Endothelial cell of umbilical vein (primary cell): ENCODE data around the gene MACROD2. TPM values are rescaled to one million over a fixed set of nuclear protein-coding genes. Genes with fewer than 3 reads are reported as not detected.

ENCODE experiments used
- BruUV-seq: library from RNA; stranded (reverse); fragments of 400-500 nt; replicated peaks from 2 replicates; lab custom pipeline; 2021; lab: Mats Ljungman, UMichigan
- CTCF ChIA-PET: fragments of 300-600, 350-600 bp; sonication (Branson Sonifier 250); formaldehyde crosslinking; loops from one replicate; lab custom pipeline; 2021; ENCODE audit warnings: antibody characterized with exemption, inconsistent platforms; lab: Charles Lee
- POLR2A ChIA-PET: fragments of 300-600, 350-600 bp; sonication (Branson Sonifier 250); formaldehyde crosslinking; loops from one replicate; lab custom pipeline; 2021; ENCODE audit warnings: antibody characterized with exemption, inconsistent platforms; lab: Charles Lee
- DNase-seq: peaks from one replicate; pipeline ENCODE4 v3.0.0-alpha.2; 2011; ENCODE audit warnings: low read depth, low spot score
- FAIRE-seq: peaks from 2 replicates; lab custom pipeline; 2011; peaks lifted over from hg19 to GRCh38; lab: Jason Lieb, UNC
- H2AFZ ChIP-seq: 2 replicates; pipeline ENCODE4 v1.6.0; 2012; ENCODE audit warnings: low read depth, low read length, control low read depth, inconsistent platforms
- H3K27ac ChIP-seq: 2 replicates; pipeline ENCODE4 v1.5.1; 2011; ENCODE audit warnings: low read depth, mild to moderate bottlenecking, control low read depth, low read length, moderate library complexity; ENCODE audit not compliant: insufficient read depth
- H3K27me3 ChIP-seq, 2 experiments: 2 replicates each; pipeline versions ENCODE4 v1.6.0 to v1.6.1; 2011; ENCODE audit warnings: low read length in 2 of 2, mixed read lengths in 1 of 2; ENCODE audit not compliant: control insufficient read depth in 2 of 2, insufficient read depth in 2 of 2
- H3K36me3 ChIP-seq, 2 experiments: 2 replicates in 1 of 2; 3 replicates in 1 of 2; pipeline ENCODE4 v1.5.1; 2011; ENCODE audit warnings: low read length in 2 of 2, mild to moderate bottlenecking in 1 of 2, moderate library complexity in 1 of 2; ENCODE audit not compliant: control insufficient read depth in 2 of 2, insufficient read depth in 2 of 2; ENCODE audit errors: extremely low read depth in 1 of 2
- H3K4me1 ChIP-seq: 3 replicates; pipeline ENCODE4 v1.5.1; 2011; ENCODE audit warnings: mild to moderate bottlenecking, low read length; ENCODE audit not compliant: control insufficient read depth, insufficient read depth; ENCODE audit errors: extremely low read depth
- H3K4me2 ChIP-seq: 2 replicates; pipeline ENCODE4 v1.6.1; 2011; ENCODE audit warnings: low read length, control low read depth, mixed read lengths; ENCODE audit not compliant: insufficient read depth
- H3K4me3 ChIP-seq, 3 experiments: fragments of 200-600 bp in 1 of 3; sonication (generic), shearing (Covaris generic) in 1 of 3; replicated peaks in 1 of 3; 2 replicates each; pipeline ENCODE4 v1.5.1; 2011 to 2016; ENCODE audit warnings: control low read depth in 3 of 3, low read length in 3 of 3, mild to moderate bottlenecking in 2 of 3, inconsistent platforms in 1 of 3, low read depth in 1 of 3, moderate library complexity in 1 of 3; ENCODE audit not compliant: insufficient read depth in 1 of 3
- H3K79me2 ChIP-seq: 2 replicates; pipeline ENCODE4 v1.6.0; 2012; ENCODE audit warnings: low read length, inconsistent platforms; ENCODE audit not compliant: control insufficient read depth, insufficient read depth
- H3K9ac ChIP-seq: replicated peaks from 2 replicates; pipeline ENCODE3; 2011; ENCODE audit warnings: low read length, control low read depth; ENCODE audit not compliant: insufficient read depth; ENCODE audit errors: extremely low read depth
- H3K9me1 ChIP-seq: replicated peaks from 3 replicates; pipeline ENCODE4 v1.6.0; 2011; ENCODE audit warnings: mild to moderate bottlenecking, low read length; ENCODE audit not compliant: control insufficient read depth, insufficient read depth; ENCODE audit errors: extremely low read depth
- H3K9me3 ChIP-seq: replicated peaks from 2 replicates; pipeline ENCODE4 v1.5.1; 2012; ENCODE audit warnings: low read length, inconsistent platforms; ENCODE audit not compliant: control insufficient read depth, insufficient read depth
- H4K20me1 ChIP-seq: replicated peaks from 2 replicates; pipeline ENCODE3; 2011; ENCODE audit warnings: mild to moderate bottlenecking, low read length; ENCODE audit not compliant: control insufficient read depth, insufficient read depth; ENCODE audit errors: extremely low read depth
- EZH2 ChIP-seq: IDR thresholded peaks from 2 replicates; pipeline ENCODE4 v1.6.1; 2012; ENCODE audit warnings: borderline replicate concordance, low read depth, mild to moderate bottlenecking, moderate library complexity, low read length, inconsistent platforms; ENCODE audit not compliant: severe bottlenecking
- FOS ChIP-seq: IDR thresholded peaks from 2 replicates; pipeline ENCODE4 v1.6.1; 2011; ENCODE audit warnings: mild to moderate bottlenecking, low read length, moderate library complexity, borderline replicate concordance; ENCODE audit not compliant: insufficient read depth
- GATA2 ChIP-seq: IDR thresholded peaks from 2 replicates; pipeline ENCODE4 v1.7.0; 2011; ENCODE audit warnings: low read depth, mild to moderate bottlenecking, moderate library complexity, mixed read lengths, low read length; ENCODE audit not compliant: insufficient read length, insufficient read depth
- JUN ChIP-seq: IDR thresholded peaks from 2 replicates; pipeline ENCODE4 v1.6.1; 2011; ENCODE audit warnings: borderline replicate concordance, low read depth; ENCODE audit not compliant: insufficient read length, insufficient read depth
- MYC ChIP-seq: IDR thresholded peaks from one replicate; pipeline ENCODE4 v1.6.1; 2011; ENCODE audit warnings: mild to moderate bottlenecking, low read depth, low read length
- POLR2A ChIP-seq: IDR thresholded peaks from 2 replicates; pipeline ENCODE4 v1.6.1; 2012; ENCODE audit warnings: low read depth, mild to moderate bottlenecking, control low read depth, low read length
- POLR2AphosphoS5 ChIP-seq: IDR thresholded peaks from 2 replicates; pipeline ENCODE4 v1.6.1; 2012; ENCODE audit warnings: low read depth, mild to moderate bottlenecking, control low read depth, low read length, moderate library complexity; ENCODE audit not compliant: insufficient read depth
- dilution Hi-C: fragments of 300-500 bp; cut with MboI; formaldehyde crosslinking; loops from one replicate; pipeline ENCODE4 v1.15.0; 2019; ENCODE audit warnings: low sequenced_read_pairs; ENCODE audit not compliant: extremely low pct_ligation_motif_present
- intact Hi-C: fragments of 100-400 bp; cut with micrococcal nuclease; formaldehyde crosslinking; loops from one replicate; pipeline ENCODE4 v1.10.0; 2022
- polyA plus RNA-seq, 4 experiments: library from polyadenylated mRNA; depleted of rRNA in 3 of 4; stranded (reverse) in 3 of 4; unstranded in 1 of 4; fragments of >200 nt; gene quantifications; 2 replicates each; pipeline versions ENCODE4 v1.2.1 to v1.2.3, GENCODE V29; 2011 to 2012; ENCODE audit warnings: missing spikeins in 1 of 4
- total RNA-seq: library from RNA; stranded (reverse); gene quantifications from 2 replicates; pipeline ENCODE4 v1.2.3, GENCODE V29; 2021
- TF ChIP-seq, protein P1 (sequence below), 2 donors: IDR thresholded peaks; 1 replicate in 1 of 2; 2 replicates in 1 of 2; pipeline ENCODE4 v1.5.1; 2011; ENCODE audit warnings: low read length in 2 of 2, mild to moderate bottlenecking in 2 of 2, moderate library complexity in 2 of 2, control low read depth in 1 of 2, inconsistent platforms in 1 of 2, low read depth in 1 of 2; ENCODE audit not compliant: insufficient read depth in 1 of 2; ENCODE audit errors: extremely low read depth in 1 of 2
- TF ChIP-seq, protein P2 (sequence below): IDR thresholded peaks from 2 replicates; pipeline ENCODE4 v1.6.1; 2011; ENCODE audit not compliant: insufficient read depth, insufficient read length

Gene MACROD2
- total and polyA plus RNA-seq, 2 donors (not counting 3 experiments of a cell fraction or from before 2014, with no cell fraction given) = 0.11 to 0.73 TPM

DNA sequence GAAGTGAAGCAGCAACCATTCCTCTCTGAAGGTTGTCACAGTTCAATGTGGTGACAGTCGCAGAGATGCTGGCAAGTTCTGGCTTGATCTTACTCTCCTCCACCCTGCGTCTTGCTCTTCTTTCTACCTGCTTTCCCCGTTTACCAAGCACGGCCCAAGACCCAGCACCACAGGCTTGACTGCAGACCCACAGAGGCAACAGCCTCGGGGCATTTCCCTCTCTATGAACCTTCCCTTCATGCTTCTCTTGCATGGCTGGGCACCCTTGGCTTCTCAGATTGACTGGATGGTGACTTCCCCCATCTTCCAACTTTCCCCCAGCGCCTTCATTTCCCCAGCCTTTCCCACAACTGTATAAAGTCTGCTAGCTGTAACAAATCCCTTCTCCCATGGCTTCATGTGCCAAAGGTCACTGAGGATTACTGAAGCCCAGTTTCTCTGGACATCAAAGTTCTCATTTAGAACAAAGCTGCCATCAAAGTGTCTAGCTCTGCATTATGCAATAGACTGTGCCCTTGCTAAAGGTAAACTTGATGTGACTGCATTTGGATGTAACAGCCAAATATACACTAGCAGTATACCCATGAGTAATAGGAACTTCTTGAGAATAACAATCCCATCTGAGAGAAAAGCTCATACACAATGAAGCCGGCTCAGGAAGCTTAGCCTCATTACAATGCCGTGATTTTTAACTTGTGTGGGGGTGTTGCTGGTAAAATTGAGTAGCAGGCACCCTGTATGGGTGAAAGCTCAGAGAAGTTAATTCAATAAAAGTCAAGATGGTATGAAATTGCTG, 1065.1 kb downstream of the MACROD2 start:
- POLR2A ChIA-PET = no interaction called here
- DNase-seq (no peak), FAIRE-seq (no peak)
- H3K9ac ChIP-seq = no peak overlapping the region
- H3K9me3 ChIP-seq = no peaks in the 10 kb centered on the region
- intact Hi-C loops = no loop called here
- dilution Hi-C loops = no loop called here
- H3K79me2 ChIP-seq = no peaks in the 10 kb centered on the region
- H3K4me2 ChIP-seq = no peak overlapping the region
- BruUV-seq = no TSS peak
- H3K27me3 ChIP-seq = no peaks in the 10 kb centered on the region
- H2AFZ ChIP-seq = no peak overlapping the region
- CTCF ChIA-PET = interaction anchor here (1.9 kb wide), 1 partner anchor 9 kb away, joined by 5 read pairs; no protein-coding TSS in a partner anchor
- no peaks in the 10 kb centered on the region for H3K36me3 ChIP-seq
- no peak overlapping the region for H3K27ac ChIP-seq
- TF ChIP-seq, protein P1, sequence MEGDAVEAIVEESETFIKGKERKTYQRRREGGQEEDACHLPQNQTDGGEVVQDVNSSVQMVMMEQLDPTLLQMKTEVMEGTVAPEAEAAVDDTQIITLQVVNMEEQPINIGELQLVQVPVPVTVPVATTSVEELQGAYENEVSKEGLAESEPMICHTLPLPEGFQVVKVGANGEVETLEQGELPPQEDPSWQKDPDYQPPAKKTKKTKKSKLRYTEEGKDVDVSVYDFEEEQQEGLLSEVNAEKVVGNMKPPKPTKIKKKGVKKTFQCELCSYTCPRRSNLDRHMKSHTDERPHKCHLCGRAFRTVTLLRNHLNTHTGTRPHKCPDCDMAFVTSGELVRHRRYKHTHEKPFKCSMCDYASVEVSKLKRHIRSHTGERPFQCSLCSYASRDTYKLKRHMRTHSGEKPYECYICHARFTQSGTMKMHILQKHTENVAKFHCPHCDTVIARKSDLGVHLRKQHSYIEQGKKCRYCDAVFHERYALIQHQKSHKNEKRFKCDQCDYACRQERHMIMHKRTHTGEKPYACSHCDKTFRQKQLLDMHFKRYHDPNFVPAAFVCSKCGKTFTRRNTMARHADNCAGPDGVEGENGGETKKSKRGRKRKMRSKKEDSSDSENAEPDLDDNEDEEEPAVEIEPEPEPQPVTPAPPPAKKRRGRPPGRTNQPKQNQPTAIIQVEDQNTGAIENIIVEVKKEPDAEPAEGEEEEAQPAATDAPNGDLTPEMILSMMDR (IDR thresholded peaks at IDR 0.05; ENCODE audit: extremely low read depth in 1 of 2, insufficient read depth in 1 of 2, low read depth in 1 of 2, low read length in 2 of 2) = no peak
- TF ChIP-seq FOS (no peak), POLR2AphosphoS5 (no peak), MYC (no peak), POLR2A (no peak), GATA2 (no peak), EZH2 (no peak), JUN (no peak)
- TF ChIP-seq, protein P2, sequence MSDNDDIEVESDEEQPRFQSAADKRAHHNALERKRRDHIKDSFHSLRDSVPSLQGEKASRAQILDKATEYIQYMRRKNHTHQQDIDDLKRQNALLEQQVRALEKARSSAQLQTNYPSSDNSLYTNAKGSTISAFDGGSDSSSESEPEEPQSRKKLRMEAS = no peak
- no peaks in the 10 kb centered on the region for H4K20me1 ChIP-seq
- no peak overlapping the region for H3K4me3 ChIP-seq
- H3K4me1 ChIP-seq = no peaks in the 10 kb centered on the region
- H3K9me1 ChIP-seq = no peaks in the 10 kb centered on the region
